ENCODE results near the gene MGST3. TPM values are rescaled to one million over a fixed set of nuclear protein-coding genes. Genes with fewer than 3 reads are reported as not detected.

MGST3 gene
- total and polyA plus RNA-seq, 2 donors (not counting 1 experiment from before 2014, with no cell fraction given), result 35.6 to 41.7 TPM

DNA sequence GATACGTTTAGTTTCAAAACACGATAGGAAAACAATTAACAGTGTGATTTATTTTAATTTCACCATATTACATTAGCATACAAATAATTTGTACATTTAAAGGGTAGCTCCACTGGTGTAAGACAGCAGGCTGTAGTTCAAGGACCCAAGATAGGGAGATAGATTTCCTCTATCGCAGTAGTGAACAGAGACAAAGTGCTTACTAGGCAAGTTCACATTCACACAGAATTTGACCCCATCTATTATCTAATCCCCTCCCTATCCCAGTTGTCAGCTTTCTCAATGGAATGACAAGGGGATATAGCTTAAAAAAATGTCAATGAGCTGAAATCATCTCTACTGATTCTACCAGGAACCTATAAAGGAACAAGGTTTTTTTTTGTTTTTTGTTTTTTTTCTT, 31.2 kb downstream of the MGST3 start:
- Histone ChIP-seq H3K4me3 (ENCODE audit: control extremely low read depth in 1 of 5, extremely low read depth in 1 of 5, insufficient read depth in 1 of 5, low read depth in 2 of 5, low read length in 4 of 5) (no peak overlapping the region), H3K27ac (ENCODE audit: low read length in 2 of 2) (no peak overlapping the region), H3K36me3 (replicated peaks in 1 of 2; ENCODE audit: control extremely low read depth in 1 of 2, control insufficient read depth in 1 of 2, extremely low read depth in 1 of 2, insufficient read depth in 2 of 2, low read length in 1 of 2) (peaks cover 27 to 63% of the 10 kb centered on the region in 2 experiments), H3K9ac (ENCODE audit: low read length) (no peak overlapping the region), H3K27me3 (replicated peaks in 1 of 4; ENCODE audit: control extremely low read depth in 1 of 4, control insufficient read depth in 3 of 4, insufficient read depth in 4 of 4, low read length in 3 of 4) (no peaks in the 10 kb centered on the region), H3K4me2 (replicated peaks; ENCODE audit: low read depth, low read length, poor library complexity, severe bottlenecking) (no peak overlapping the region), H3K79me2 (ENCODE audit: control insufficient read depth, insufficient read depth, low read length) (no peaks in the 10 kb centered on the region), H4K20me1 (ENCODE audit: control insufficient read depth, insufficient read depth, low read length, poor library complexity, severe bottlenecking) (no peaks in the 10 kb centered on the region), H2AFZ (ENCODE audit: insufficient read depth, low read depth, low read length, poor library complexity, severe bottlenecking) (no peak overlapping the region), H3K9me3 (ENCODE audit: control extremely low read depth in 1 of 3, control insufficient read depth in 2 of 3, insufficient read depth in 1 of 3, low read length in 2 of 3) (no peaks in the 10 kb centered on the region), H3K4me1 (ENCODE audit: control insufficient read depth in 2 of 2, insufficient read depth in 2 of 2, low read length in 2 of 2) (no peaks in the 10 kb centered on the region)
- TF ChIP-seq, protein P1, sequence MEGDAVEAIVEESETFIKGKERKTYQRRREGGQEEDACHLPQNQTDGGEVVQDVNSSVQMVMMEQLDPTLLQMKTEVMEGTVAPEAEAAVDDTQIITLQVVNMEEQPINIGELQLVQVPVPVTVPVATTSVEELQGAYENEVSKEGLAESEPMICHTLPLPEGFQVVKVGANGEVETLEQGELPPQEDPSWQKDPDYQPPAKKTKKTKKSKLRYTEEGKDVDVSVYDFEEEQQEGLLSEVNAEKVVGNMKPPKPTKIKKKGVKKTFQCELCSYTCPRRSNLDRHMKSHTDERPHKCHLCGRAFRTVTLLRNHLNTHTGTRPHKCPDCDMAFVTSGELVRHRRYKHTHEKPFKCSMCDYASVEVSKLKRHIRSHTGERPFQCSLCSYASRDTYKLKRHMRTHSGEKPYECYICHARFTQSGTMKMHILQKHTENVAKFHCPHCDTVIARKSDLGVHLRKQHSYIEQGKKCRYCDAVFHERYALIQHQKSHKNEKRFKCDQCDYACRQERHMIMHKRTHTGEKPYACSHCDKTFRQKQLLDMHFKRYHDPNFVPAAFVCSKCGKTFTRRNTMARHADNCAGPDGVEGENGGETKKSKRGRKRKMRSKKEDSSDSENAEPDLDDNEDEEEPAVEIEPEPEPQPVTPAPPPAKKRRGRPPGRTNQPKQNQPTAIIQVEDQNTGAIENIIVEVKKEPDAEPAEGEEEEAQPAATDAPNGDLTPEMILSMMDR (IDR thresholded peaks at IDR 0.05), result no peak
- no peak for TF ChIP-seq EZH2 (IDR thresholded peaks at IDR 0.05; ENCODE audit: borderline replicate concordance, insufficient read depth, low read depth, low read length, poor library complexity, severe bottlenecking)
- no peaks in the 10 kb centered on the region for H3K9me3 Mint-ChIP-seq (ENCODE audit: insufficient read depth)
- ATAC-seq (ENCODE audit: low read depth) (no peak), DNase-seq (no peak)
- intact Hi-C loops (cut with micrococcal nuclease), result no loop called here
- ChIA-PET POLR2A (no interaction called here), CTCF (interaction anchor here (0.9 kb wide), 1 partner anchor 60 kb away, joined by 3 read pairs; no protein-coding TSS in a partner anchor)
- H3K27ac Mint-ChIP-seq, result no peak overlapping the region
- no peak overlapping the region for H3K4me3 Mint-ChIP-seq
- WGBS (ENCODE audit: insufficient coverage), result no CpG with 5 or more reads among the region's 3 CpGs
- H3K27me3 Mint-ChIP-seq, result no peaks in the 10 kb centered on the region
- no peaks in the 10 kb centered on the region for H3K4me1 Mint-ChIP-seq

DNA sequence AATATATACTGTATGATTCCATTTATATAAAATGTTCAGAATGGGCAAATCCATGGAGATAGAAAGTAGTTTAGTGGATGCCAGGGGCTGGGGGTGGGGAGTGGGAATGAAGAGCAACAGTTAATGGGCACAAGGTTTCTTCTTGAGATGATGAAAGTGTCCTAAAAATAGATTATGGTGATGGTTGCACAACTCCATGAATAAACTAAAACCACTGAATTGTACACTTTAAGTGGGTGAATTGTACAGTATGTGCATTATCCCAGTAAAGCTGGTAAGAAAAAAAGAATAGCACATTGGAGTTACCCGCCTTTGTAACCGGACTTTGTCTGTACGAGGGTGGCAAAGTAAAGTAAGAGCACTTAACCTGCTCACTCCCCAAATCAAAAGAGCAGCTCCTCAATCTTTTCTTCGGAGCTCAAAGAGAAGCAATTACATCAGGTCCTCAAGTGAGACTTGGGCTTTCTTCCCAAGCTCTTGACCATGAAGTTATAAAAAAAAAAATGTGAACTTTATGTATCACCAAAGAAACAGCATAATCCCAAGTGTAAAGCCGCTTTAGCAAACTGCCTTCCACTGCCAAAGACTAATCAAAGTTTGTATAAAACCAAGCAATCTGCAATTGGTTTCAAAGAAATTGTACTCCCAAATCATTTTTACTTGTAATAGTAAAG, 35.3 kb downstream of the MGST3 start:
- H3K27ac Mint-ChIP-seq, result no peak overlapping the region
- WGBS (ENCODE audit: insufficient coverage), result no CpG with 5 or more reads among the region's 5 CpGs
- DNase-seq (no peak), ATAC-seq (ENCODE audit: low read depth) (no peak)
- Histone ChIP-seq H3K4me1 (ENCODE audit: control insufficient read depth in 2 of 2, insufficient read depth in 2 of 2, low read length in 2 of 2) (no peaks in the 10 kb centered on the region), H3K27ac (ENCODE audit: low read length in 2 of 2) (no peak overlapping the region), H3K36me3 (replicated peaks in 1 of 2; ENCODE audit: control extremely low read depth in 1 of 2, control insufficient read depth in 1 of 2, extremely low read depth in 1 of 2, insufficient read depth in 2 of 2, low read length in 1 of 2) (peaks cover 34 to 84% of the 10 kb centered on the region in 2 experiments), H3K9ac (ENCODE audit: low read length) (no peak overlapping the region), H4K20me1 (ENCODE audit: control insufficient read depth, insufficient read depth, low read length, poor library complexity, severe bottlenecking) (no peaks in the 10 kb centered on the region), H3K4me2 (replicated peaks; ENCODE audit: low read depth, low read length, poor library complexity, severe bottlenecking) (no peak overlapping the region), H3K9me3 (ENCODE audit: control extremely low read depth in 1 of 3, control insufficient read depth in 2 of 3, insufficient read depth in 1 of 3, low read length in 2 of 3) (no peaks in the 10 kb centered on the region), H3K4me3 (ENCODE audit: control extremely low read depth in 1 of 5, extremely low read depth in 1 of 5, insufficient read depth in 1 of 5, low read depth in 2 of 5, low read length in 4 of 5) (no peak overlapping the region), H2AFZ (ENCODE audit: insufficient read depth, low read depth, low read length, poor library complexity, severe bottlenecking) (no peak overlapping the region), H3K27me3 (replicated peaks in 1 of 4; ENCODE audit: control extremely low read depth in 1 of 4, control insufficient read depth in 3 of 4, insufficient read depth in 4 of 4, low read length in 3 of 4) (no peaks in the 10 kb centered on the region), H3K79me2 (ENCODE audit: control insufficient read depth, insufficient read depth, low read length) (peaks cover 5% of the 10 kb centered on the region)
- H3K4me1 Mint-ChIP-seq, result no peaks in the 10 kb centered on the region
- H3K4me3 Mint-ChIP-seq, result no peak overlapping the region
- intact Hi-C loops (cut with micrococcal nuclease), result no loop called here
- ChIA-PET POLR2A (no interaction called here), CTCF (interaction anchor here (0.7 kb wide), 1 partner anchor 8 kb away, joined by 4 read pairs; no protein-coding TSS in a partner anchor)
- TF ChIP-seq EZH2 (IDR thresholded peaks at IDR 0.05; ENCODE audit: borderline replicate concordance, insufficient read depth, low read depth, low read length, poor library complexity, severe bottlenecking), result no peak
- TF ChIP-seq, protein P1 (IDR thresholded peaks at IDR 0.05), result no peak
- no peaks in the 10 kb centered on the region for H3K9me3 Mint-ChIP-seq (ENCODE audit: insufficient read depth)
- no peaks in the 10 kb centered on the region for H3K27me3 Mint-ChIP-seq

Measured in B cell (primary cell).